ENCODE results near the gene DYNLT1. TPM values are rescaled to one million over a fixed set of nuclear protein-coding genes. Genes with fewer than 3 reads are reported as not detected.

Gene DYNLT1
- total and polyA plus RNA-seq, 9 of the 15 experiments (the other 6 are each of a cell fraction or from before 2014, with no cell fraction given): 42.2 to 583 (median 127) TPM

DNA sequence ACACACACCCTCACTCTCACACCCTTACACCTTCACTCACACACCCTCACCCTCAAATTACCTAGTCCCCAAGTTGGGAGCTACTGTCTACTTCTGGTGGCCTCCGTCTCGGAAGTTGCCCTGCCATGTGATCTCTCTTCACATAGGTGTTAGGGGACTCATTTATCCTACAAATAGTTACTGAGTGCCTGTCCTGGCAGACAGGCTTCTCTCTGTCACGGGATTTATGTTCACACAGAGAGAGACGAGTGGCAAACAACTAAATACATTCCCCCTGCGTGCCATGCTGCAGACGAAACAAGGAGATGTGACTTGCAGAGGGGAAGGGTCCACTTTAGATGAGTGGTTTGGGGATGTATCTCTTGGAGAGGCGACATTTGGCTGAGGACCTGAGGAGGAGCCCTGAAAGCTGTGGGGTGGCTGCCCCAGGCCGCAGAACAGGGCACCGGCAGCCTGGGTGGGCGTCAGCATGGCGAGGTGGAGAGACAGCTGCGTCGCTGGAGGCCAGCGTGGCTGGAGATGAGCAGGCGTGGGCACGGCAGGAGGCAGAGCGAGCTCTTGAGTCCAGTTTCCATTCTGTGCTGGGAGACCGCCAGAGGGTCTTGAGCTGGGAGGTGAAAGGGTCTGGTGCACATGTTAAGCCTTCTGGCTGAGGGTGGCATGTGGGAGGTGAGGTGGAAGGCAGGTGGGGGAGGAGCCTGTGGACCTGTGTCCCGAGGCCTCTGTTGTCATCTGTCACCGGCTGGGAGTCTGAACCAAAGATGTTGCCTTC lies 17.2 kb downstream of the DYNLT1 start (continued):
- TF ChIP-seq CTCF (IDR thresholded peaks at IDR 0.05 in 2 of 3, conservative IDR thresholded peaks at IDR 0.05 in 1 of 3; ENCODE audit: insufficient read depth in 2 of 3, low read depth in 1 of 3, low read length in 3 of 3) (no peak), TAF15 (IDR thresholded peaks at IDR 0.05; ENCODE audit: low read depth, low read length) (no peak), MYNN (IDR thresholded peaks at IDR 0.05) (no peak), MYNN (CRISPR knock-in tag; IDR thresholded peaks at IDR 0.05) (no peak), MCM5 (IDR thresholded peaks at IDR 0.05; ENCODE audit: low read depth) (no peak), ZNF121 (CRISPR knock-in tag; conservative IDR thresholded peaks at IDR 0.05) (no peak), SREBF2 (CRISPR knock-in tag; IDR thresholded peaks at IDR 0.05) (no peak), ZNF124 (CRISPR knock-in tag; IDR thresholded peaks at IDR 0.05) (no peak), SIN3A (IDR thresholded peaks at IDR 0.05; ENCODE audit: borderline replicate concordance in 2 of 2, control insufficient read depth in 1 of 2, low read depth in 2 of 2, low read length in 2 of 2) (no peak)
- TF ChIP-seq, protein P1, sequence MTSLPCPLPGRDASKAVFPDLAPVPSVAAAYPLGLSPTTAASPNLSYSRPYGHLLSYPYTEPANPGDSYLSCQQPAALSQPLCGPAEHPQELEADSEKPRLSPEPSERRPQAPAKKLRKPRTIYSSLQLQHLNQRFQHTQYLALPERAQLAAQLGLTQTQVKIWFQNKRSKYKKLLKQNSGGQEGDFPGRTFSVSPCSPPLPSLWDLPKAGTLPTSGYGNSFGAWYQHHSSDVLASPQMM (CRISPR knock-in tag; IDR thresholded peaks at IDR 0.05): no peak
